HL-60 (cell line): ENCODE measurements around the gene YKT6.

ENCODE experiments used
- POLR2AphosphoS5 ChIP-seq: IDR thresholded peaks from 2 replicates; pipeline ENCODE4 v1.6.1; 2012; ENCODE audit warnings: low read depth
- TF ChIP-seq, protein P1 (sequence below): IDR thresholded peaks from one replicate; pipeline ENCODE4 v1.5.1; 2011; ENCODE audit warnings: low read length, control low read depth, inconsistent platforms; ENCODE audit not compliant: insufficient read depth

GRCh38 chr7:44201813-44202212 is 1.0 kb downstream of the YKT6 start:
- TF ChIP-seq POLR2AphosphoS5, result no peak
- TF ChIP-seq, protein P1, sequence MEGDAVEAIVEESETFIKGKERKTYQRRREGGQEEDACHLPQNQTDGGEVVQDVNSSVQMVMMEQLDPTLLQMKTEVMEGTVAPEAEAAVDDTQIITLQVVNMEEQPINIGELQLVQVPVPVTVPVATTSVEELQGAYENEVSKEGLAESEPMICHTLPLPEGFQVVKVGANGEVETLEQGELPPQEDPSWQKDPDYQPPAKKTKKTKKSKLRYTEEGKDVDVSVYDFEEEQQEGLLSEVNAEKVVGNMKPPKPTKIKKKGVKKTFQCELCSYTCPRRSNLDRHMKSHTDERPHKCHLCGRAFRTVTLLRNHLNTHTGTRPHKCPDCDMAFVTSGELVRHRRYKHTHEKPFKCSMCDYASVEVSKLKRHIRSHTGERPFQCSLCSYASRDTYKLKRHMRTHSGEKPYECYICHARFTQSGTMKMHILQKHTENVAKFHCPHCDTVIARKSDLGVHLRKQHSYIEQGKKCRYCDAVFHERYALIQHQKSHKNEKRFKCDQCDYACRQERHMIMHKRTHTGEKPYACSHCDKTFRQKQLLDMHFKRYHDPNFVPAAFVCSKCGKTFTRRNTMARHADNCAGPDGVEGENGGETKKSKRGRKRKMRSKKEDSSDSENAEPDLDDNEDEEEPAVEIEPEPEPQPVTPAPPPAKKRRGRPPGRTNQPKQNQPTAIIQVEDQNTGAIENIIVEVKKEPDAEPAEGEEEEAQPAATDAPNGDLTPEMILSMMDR, result no peak
